ENCODE results near the gene SUPT3H.
"Not testable (repeated sequence)": the region's sequence is repeated elsewhere in the genome, so short reads cannot be mapped to it uniquely, and the experiment has no call there.

The SUPT3H gene

GRCh38 chr6:45104429-45104828 is 273.3 kb downstream of the SUPT3H start:
- no peak for DNase-seq

GRCh38 chr6:45098256-45098655 is 279.5 kb downstream of the SUPT3H start:
- DNase-seq = no peak

GRCh38 chr6:45094831-45095230 is 282.9 kb downstream of the SUPT3H start:
- no peak for DNase-seq

- no peak for DNase-seq
These were observed 285.6 kb downstream of the SUPT3H start for GRCh38 chr6:45092135-45092534.

- no peak for DNase-seq
These were observed 291.2 kb downstream of the SUPT3H start for GRCh38 chr6:45086360-45087084.

GRCh38 chr6:45084257-45084656 is 293.5 kb downstream of the SUPT3H start:
- DNase-seq = peak; percentile 6

- no peak for DNase-seq
These were observed 295.6 kb downstream of the SUPT3H start for GRCh38 chr6:45082091-45082490.

GRCh38 chr6:45081634-45082033 is 296.1 kb downstream of the SUPT3H start:
- DNase-seq = no peak

GRCh38 chr6:45078432-45078831 is 299.3 kb downstream of the SUPT3H start:
- no peak for DNase-seq

GRCh38 chr6:45076217-45076930 is 301.4 kb downstream of the SUPT3H start:
- no peak for DNase-seq

- no peak for DNase-seq
These were observed 302.5 kb downstream of the SUPT3H start for GRCh38 chr6:45075246-45075645.

GRCh38 chr6:45074439-45074838 is 303.3 kb downstream of the SUPT3H start:
- no peak for DNase-seq

- no peak for DNase-seq
These were observed 304.0 kb downstream of the SUPT3H start for GRCh38 chr6:45073771-45074170.

GRCh38 chr6:45072673-45073072 is 305.1 kb downstream of the SUPT3H start:
- no peak for DNase-seq

- no peak for DNase-seq
These were observed 305.7 kb downstream of the SUPT3H start for GRCh38 chr6:45072016-45072415.

GRCh38 chr6:45069091-45069490 is 308.6 kb downstream of the SUPT3H start:
- no peak for DNase-seq

GRCh38 chr6:45067446-45067845 is 310.3 kb downstream of the SUPT3H start:
- DNase-seq = not testable (repeated sequence)

- not testable (repeated sequence) for DNase-seq
These were observed 315.1 kb downstream of the SUPT3H start for GRCh38 chr6:45062659-45063058.

GRCh38 chr6:45057711-45058110 is 320.0 kb downstream of the SUPT3H start:
- DNase-seq = no peak

- no peak for DNase-seq
These were observed 323.1 kb downstream of the SUPT3H start for GRCh38 chr6:45054610-45055009.

- no peak for DNase-seq
These were observed 325.4 kb downstream of the SUPT3H start for GRCh38 chr6:45052325-45052724.

- no peak for DNase-seq
These were observed 328.4 kb downstream of the SUPT3H start for GRCh38 chr6:45049188-45049843.

- DNase-seq = no peak
These were observed 330.2 kb downstream of the SUPT3H start for GRCh38 chr6:45047573-45047972.

GRCh38 chr6:45045253-45045601 is 332.5 kb downstream of the SUPT3H start:
- no peak for DNase-seq

Data from CD4-positive, alpha-beta T cell treated with Interleukin-12 subunit alpha and Interleukin-12 subunit beta, for 1 hour (primary cell).